GM20431 (cell line): ENCODE results near the gene NAAA.
"Not testable (repeated sequence)": the region's sequence is repeated elsewhere in the genome, so short reads cannot be mapped to it uniquely, and the experiment has no call there.

Experiments used
- in situ Hi-C: fragments of 300-500 bp; cut with MseI, MboI; formaldehyde crosslinking; loops from one replicate; pipeline ENCODE4 v1.15.0; 2020; ENCODE audit warnings: low sequenced_read_pairs; ENCODE audit not compliant: unreplicated experiment

The NAAA gene

GRCh38 chr4:75921910-75922309, 18.9 kb downstream of the NAAA start:
- in situ Hi-C loops: no loop called here

GRCh38 chr4:75920327-75920726, 20.5 kb downstream of the NAAA start:
- in situ Hi-C loops: no loop called here

- in situ Hi-C loops: no loop called here
Observed at GRCh38 chr4:75919920-75920319, 20.9 kb downstream of the NAAA start.

GRCh38 chr4:75916091-75916661, 24.6 kb downstream of the NAAA start:
- in situ Hi-C loops: no loop called here

DNA sequence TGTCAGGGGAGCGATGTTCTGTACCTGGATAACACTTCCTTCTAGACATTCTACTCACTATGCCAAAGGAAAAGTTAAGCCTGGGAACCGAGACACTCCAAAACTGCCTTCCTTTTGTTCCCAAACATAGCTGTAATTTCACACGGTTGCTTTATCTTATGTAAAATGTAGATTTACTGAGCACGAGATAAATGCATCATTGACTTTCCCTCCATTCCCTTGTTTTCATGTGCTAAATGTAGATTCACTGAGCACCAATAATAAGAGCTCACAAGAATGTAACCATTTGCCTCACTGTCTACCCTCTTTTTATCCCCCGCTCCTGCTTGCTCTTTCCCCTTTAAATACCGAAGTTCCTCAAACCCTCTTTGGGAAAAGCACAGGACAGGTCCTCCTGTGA, 27.8 kb downstream of the NAAA start:
- in situ Hi-C loops: no loop called here

GRCh38 chr4:75910831-75911230, 30.0 kb downstream of the NAAA start:
- in situ Hi-C loops: not testable (repeated sequence)

DNA sequence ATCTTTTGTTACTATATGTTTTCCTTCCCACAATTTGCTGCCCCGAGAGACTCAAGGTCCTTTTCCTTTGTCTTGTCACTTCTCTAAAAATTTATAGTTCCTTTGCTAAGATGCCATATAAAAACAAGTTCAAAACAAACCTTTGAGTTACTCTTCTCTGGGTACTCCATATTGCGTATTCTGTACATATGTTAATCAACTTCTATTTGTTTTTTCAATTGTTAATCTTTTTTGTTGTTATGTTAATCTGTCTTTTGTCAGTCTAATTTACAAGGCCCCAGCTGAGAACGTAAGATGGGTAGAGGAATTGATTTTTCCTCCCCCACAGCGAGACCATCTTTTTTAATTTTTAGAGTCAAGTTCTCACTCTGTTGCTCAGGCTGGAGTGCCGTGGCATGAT, 31.4 kb downstream of the NAAA start:
- in situ Hi-C loops: no loop called here

- in situ Hi-C loops: no loop called here
Observed at GRCh38 chr4:75908555-75908954, 32.3 kb downstream of the NAAA start.

DNA sequence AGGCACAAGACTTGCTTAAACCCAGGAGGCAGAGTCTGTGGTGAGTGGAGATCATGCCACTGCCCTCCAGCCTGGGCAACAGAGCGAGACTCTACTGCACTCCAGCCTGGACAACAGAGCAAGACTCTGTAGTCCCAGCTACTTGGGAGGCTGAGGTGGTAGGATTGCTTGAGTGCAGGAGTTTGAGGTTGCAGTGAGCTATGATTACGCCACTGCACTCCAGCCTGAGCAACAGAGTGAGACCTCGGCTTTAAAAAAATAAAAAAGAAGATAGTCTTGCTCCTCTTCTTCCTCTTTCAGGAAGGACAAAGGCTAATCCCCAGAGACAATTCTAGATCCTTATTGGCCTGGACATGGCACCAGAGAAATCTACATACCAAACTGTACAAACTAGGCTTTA, 32.8 kb downstream of the NAAA start:
- in situ Hi-C loops: no loop called here

GRCh38 chr4:75904076-75904475, 36.7 kb downstream of the NAAA start:
- in situ Hi-C loops: no loop called here

- in situ Hi-C loops: no loop called here
Observed at GRCh38 chr4:75902352-75902751, 38.5 kb downstream of the NAAA start, which contains the start of gene PPEF2. Gene PPEF2 (minus strand): TSS chr4:75902452. CDS start chr4:75896325, 6,127 bp downstream.

DNA sequence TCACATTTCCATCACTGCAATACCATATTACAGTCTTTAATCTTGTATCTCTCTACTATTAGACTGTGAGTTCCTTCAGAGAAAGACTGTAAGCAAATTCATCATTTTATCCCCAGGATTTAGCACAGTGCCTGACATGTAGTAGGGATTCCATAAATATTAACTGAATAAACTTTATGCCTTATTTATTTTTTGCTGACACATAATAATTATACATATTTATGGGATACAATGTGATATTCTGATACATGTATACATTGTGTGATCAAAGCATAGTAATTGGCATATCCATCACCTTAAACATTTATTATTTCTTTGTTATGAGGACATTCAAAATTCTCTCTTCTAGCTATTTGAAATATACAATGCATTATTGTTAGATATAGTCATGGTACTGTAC, 42.3 kb downstream of the NAAA start:
- in situ Hi-C loops: no loop called here

- in situ Hi-C loops: no loop called here
Observed at GRCh38 chr4:75895744-75896314, 45.0 kb downstream of the NAAA start.

DNA sequence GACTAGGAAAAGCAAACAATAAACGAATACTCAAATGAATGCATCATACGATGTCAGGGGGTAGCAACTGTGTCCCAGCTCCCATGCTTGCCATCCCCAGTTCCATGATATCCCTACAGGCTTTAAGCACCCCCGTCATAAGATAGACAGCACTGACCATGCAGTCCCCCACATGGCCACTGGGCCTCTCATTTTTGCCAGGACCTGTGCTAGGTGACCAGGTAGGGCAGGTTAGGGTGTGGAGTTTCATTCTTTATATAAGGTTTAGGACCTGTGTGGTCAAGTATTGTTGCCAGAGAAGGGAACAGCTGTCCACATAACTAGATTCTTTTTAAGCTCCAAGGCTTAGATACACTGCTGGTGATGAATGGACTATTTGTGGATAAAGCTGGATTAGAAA, 48.3 kb downstream of the NAAA start:
- in situ Hi-C loops: no loop called here

DNA sequence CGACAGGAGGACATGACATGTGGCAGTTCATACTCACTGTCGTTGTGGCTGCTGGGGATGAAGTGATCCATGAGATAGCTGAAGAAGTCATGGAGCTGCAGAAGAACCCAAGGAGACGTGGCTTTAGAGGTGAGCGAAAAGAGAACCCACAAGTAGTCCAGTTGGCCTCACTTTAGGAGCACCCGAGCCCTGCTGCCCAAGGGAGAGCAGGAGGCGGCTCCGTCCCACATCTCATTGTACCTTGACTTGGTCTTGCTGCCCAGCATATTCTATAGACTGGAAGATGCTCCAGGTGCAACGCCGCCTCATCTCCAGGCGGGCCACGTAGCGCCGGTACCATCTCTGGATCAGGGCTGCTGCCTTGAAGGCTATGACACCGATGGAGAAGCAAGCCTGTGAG, 49.2 kb downstream of the NAAA start:
- in situ Hi-C loops: no loop called here

DNA sequence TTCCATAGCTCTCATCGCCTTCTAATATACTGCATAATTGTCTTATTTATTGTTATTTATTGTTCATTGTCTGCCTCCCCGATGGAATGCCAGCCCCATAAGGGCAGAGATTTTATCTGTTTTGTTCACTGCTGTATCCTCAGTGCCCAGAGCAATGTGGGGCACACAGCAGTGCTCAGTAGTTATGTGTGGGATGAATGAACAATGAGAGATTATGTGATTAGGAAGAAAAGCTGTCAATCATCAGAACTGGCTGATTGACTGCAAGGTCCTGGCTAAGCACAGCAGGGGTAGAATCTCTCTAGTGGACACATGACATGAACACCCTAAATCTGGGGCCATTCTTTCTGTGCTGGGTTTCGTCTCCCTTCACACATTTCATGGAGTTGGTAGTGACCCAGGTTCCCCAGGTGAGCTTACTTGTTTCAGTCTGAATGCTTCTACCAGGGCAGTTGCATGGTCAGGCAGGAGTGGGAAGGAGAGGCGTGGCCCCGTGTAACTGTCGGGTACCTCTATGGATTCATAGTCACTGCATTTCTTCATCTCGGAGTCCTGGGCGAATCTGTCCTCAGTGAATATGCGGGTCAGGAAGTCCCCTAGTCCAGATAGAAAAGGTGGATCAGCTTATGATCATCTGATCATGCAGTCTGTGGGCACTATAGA, 51.1 kb downstream of the NAAA start:
- in situ Hi-C loops: no loop called here

DNA sequence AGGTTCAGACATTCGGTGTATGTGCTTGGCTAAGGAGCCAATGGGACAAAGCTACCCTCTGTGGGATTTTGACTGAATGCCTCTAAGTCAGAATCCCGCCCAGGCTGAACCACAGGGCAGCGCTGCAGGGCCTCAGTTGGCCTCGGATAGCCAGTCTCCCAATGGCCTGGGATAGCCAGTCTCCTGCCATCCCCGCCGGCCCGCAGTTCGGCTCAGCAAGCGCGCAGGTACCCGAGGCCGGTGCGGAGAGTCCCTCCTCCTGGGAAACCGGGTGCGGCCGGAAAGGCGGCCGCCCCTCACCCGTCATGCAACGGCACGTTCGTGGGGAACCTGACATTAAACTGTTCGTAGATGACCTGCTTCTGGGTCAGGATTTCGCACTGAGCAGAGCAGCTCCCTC, 54.7 kb downstream of the NAAA start:
- in situ Hi-C loops: no loop called here

- in situ Hi-C loops: no loop called here
Observed at GRCh38 chr4:75881476-75881875, 59.3 kb downstream of the NAAA start.

DNA sequence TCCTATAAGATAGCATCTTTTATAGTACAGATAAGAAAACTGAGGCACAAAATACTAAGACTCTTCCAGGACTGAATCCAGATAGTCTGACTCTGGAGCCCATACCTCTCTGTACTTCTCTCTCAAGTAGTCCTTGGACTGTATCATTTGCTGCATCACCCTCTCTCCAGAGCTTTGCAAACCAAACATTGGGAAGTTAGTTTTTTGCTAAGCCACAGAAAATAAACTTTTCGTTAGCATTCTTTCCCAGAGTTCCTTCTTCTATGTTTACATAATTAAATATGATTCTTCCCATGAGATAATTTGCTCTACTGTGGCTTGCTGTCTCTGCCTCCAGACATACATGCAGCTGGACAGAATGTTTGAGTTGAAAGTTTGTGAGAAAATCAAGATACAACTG, 60.5 kb downstream of the NAAA start:
- in situ Hi-C loops: no loop called here

GRCh38 chr4:75878246-75878756, 62.5 kb downstream of the NAAA start:
- in situ Hi-C loops: no loop called here

- in situ Hi-C loops: no loop called here
Observed at GRCh38 chr4:75876218-75876617, 64.6 kb downstream of the NAAA start.

GRCh38 chr4:75869100-75869499, 71.7 kb downstream of the NAAA start:
- in situ Hi-C loops: no loop called here
